SK-N-SH (cell line): ENCODE data around the gene FBLN7. TPM values are rescaled to one million over a fixed set of nuclear protein-coding genes. Genes with fewer than 3 reads are reported as not detected.

ENCODE experiments used
- CTCF ChIA-PET: fragments of 300-600, 350-600 bp; formaldehyde crosslinking; extraction: SDS; loops from one replicate; lab custom pipeline; 2021; lab: Yijun Ruan, JAX
- POLR2A ChIA-PET: fragments of 350-600 bp; sonication (Branson Sonifier 250); formaldehyde crosslinking; extraction: SDS; loops from one replicate; lab custom pipeline; 2020; ENCODE audit warnings: antibody characterized with exemption, inconsistent platforms; lab: Yijun Ruan, JAX
- DNase-seq: peaks from one replicate; pipeline ENCODE4 v3.0.0; 2012
- H2AFZ ChIP-seq: fragments of 200-600 bp; sonication (generic); 2 replicates; pipeline ENCODE4 v1.8.1; 2016; ENCODE audit warnings: antibody characterized with exemption, mild to moderate bottlenecking, low read depth
- H3F3A ChIP-seq: fragments of 200-600 bp; sonication (generic); replicated peaks from 2 replicates; pipeline ENCODE3; 2016; ENCODE audit warnings: antibody characterized with exemption, mild to moderate bottlenecking; ENCODE audit not compliant: insufficient read depth
- H3K27ac ChIP-seq, 2 experiments: fragments of 200-500 bp in 1 of 2; fragments of 200-600 bp in 1 of 2; sonication (Bioruptor generic) in 1 of 2; sonication (generic), shearing (Covaris generic) in 1 of 2; 2 replicates each; pipeline versions ENCODE4 v1.5.1 to v1.6.1; 2014 to 2016; ENCODE audit warnings: low read depth in 2 of 2, inconsistent platforms in 1 of 2, low read length in 1 of 2, mild to moderate bottlenecking in 1 of 2, mixed read lengths in 1 of 2
- H3K27me3 ChIP-seq: fragments of 200-600 bp; sonication (generic), shearing (Covaris generic); 2 replicates; pipeline ENCODE4 v1.6.1; 2016; ENCODE audit warnings: mixed run types; ENCODE audit not compliant: insufficient read depth
- H3K36me3 ChIP-seq, 2 experiments: fragments of 200-500 bp in 1 of 2; fragments of 200-600 bp in 1 of 2; sonication (Bioruptor generic) in 1 of 2; sonication (generic) in 1 of 2; replicated peaks in 1 of 2; 2 replicates each; pipeline versions ENCODE3 to v1.5.1; 2014 to 2016; ENCODE audit warnings: low read length in 1 of 2, mild to moderate bottlenecking in 1 of 2; ENCODE audit not compliant: insufficient read depth in 2 of 2, control insufficient read depth in 1 of 2
- H3K4me1 ChIP-seq, 2 experiments: fragments of 200-500 bp in 1 of 2; fragments of 200-600 bp in 1 of 2; sonication (Bioruptor generic) in 1 of 2; sonication (generic), shearing (Covaris generic) in 1 of 2; 2 replicates each; pipeline versions ENCODE4 v1.5.1 to v1.6.1; 2014 to 2016; ENCODE audit warnings: low read depth in 1 of 2, low read length in 1 of 2, mixed run types in 1 of 2; ENCODE audit not compliant: insufficient read depth in 2 of 2, control insufficient read depth in 1 of 2
- H3K4me2 ChIP-seq: fragments of 200-600 bp; sonication (generic), shearing (Covaris generic); 2 replicates; pipeline ENCODE4 v1.6.1; 2017; ENCODE audit warnings: mixed run types
- H3K4me3 ChIP-seq, 2 experiments: fragments of 200-500 bp in 1 of 2; fragments of 200-600 bp in 1 of 2; sonication (Bioruptor generic) in 1 of 2; sonication (generic), shearing (Covaris generic) in 1 of 2; 2 replicates each; pipeline versions ENCODE4 v1.5.1 to v1.8.1; 2014 to 2016; ENCODE audit warnings: low read depth in 2 of 2, inconsistent platforms in 1 of 2, low read length in 1 of 2, mild to moderate bottlenecking in 1 of 2, mixed read lengths in 1 of 2, moderate library complexity in 1 of 2
- H3K79me2 ChIP-seq: fragments of 200-600 bp; sonication (generic); 2 replicates; pipeline ENCODE4 v1.8.1; 2017; ENCODE audit warnings: mild to moderate bottlenecking; ENCODE audit not compliant: insufficient read depth
- H3K9ac ChIP-seq: fragments of 200-600 bp; sonication (generic); 2 replicates; pipeline ENCODE4 v1.6.1; 2017; ENCODE audit warnings: mixed run types
- H3K9me2 ChIP-seq: fragments of 200-600 bp; sonication (generic); 2 replicates; pipeline ENCODE4 v1.6.1; 2017; ENCODE audit warnings: mixed run types
- H3K9me3 ChIP-seq: fragments of 200-600 bp; sonication (generic); 2 replicates; pipeline ENCODE4 v1.6.1; 2017; ENCODE audit warnings: mixed run types, mild to moderate bottlenecking, moderate library complexity
- H4K20me1 ChIP-seq: fragments of 200-600 bp; sonication (generic); 2 replicates; pipeline ENCODE4 v1.6.1; 2017; ENCODE audit warnings: mild to moderate bottlenecking, mixed run types; ENCODE audit not compliant: insufficient read depth
- ELF1 ChIP-seq: IDR thresholded peaks from 2 replicates; pipeline ENCODE4 v1.4.0; 2012
- JUND ChIP-seq: IDR thresholded peaks from 2 replicates; pipeline ENCODE4 v1.4.0; 2012
- MXI1 ChIP-seq: IDR thresholded peaks from 2 replicates; pipeline ENCODE4 v1.6.1; 2012; ENCODE audit warnings: mild to moderate bottlenecking, low read depth, low read length, improper control_type of control experiment
- YY1 ChIP-seq: IDR thresholded peaks from 2 replicates; pipeline ENCODE4 v1.4.0; 2012; ENCODE audit warnings: low read depth, mild to moderate bottlenecking
- WGBS: methylation state at CpG from one replicate; pipeline ENCODE4 v1.1.6; 2017; ENCODE audit warnings: low lambda C conversion rate; 5-methylcytosine and 5-hydroxymethylcytosine counted together
- polyA plus RNA-seq, 3 experiments: library from polyadenylated mRNA; depleted of rRNA; stranded (reverse); fragments of >200 nt; gene quantifications; 2 replicates each; pipeline ENCODE4 v1.2.3, GENCODE V29; 2012
- TF ChIP-seq, protein P1 (sequence below): IDR thresholded peaks from 2 replicates; pipeline ENCODE4 v1.4.0; 2012; ENCODE audit warnings: low read depth, borderline replicate concordance
- TF ChIP-seq, protein P2 (sequence below): IDR thresholded peaks from 2 replicates; pipeline ENCODE4 v1.4.0; 2012; ENCODE audit warnings: low read depth
- TF ChIP-seq, protein P3 (sequence below): IDR thresholded peaks from 2 replicates; pipeline ENCODE4; 2012
- TF ChIP-seq, protein P4 (sequence below): IDR thresholded peaks from 2 replicates; pipeline ENCODE4 v1.4.0; 2012; ENCODE audit warnings: low read depth, borderline replicate concordance

Gene FBLN7
- polyA plus RNA-seq, 1 of the 3 experiments (the other 2 are of a cell fraction), result 4.4 TPM

DNA sequence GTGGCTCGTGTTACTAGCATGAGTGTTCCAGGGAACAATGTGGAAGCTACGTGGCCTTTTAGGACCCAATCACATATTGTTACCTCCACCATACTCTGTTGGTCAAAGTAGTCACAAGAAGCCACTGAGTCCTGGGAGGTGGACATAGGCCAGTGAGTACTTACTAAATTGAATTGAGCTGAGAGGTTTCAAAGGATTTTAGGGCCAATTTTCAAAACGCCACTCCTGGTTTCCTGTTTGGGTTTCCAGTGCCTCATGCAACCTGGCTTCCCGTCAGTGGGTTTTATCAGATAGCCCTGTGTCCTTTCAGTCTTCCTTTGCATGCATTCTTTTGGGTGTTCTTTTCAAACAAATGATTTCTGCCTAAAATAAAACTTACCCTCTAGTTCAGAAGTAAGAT, 56.3 kb downstream of the FBLN7 start:
- Histone ChIP-seq H3K9me2 (no peaks in the 10 kb centered on the region), H3K79me2 (no peaks in the 10 kb centered on the region), H3F3A (no peaks in the 10 kb centered on the region), H3K9ac (no peak overlapping the region), H3K9me3 (no peaks in the 10 kb centered on the region), H3K27ac (no peak overlapping the region), H3K4me1 (peaks cover 0 to 2% of the 10 kb centered on the region in 2 experiments; a peak in 1 of 4 replicates), H3K27me3 (no peaks in the 10 kb centered on the region), H3K36me3 (no peaks in the 10 kb centered on the region), H3K4me2 (no peak overlapping the region), H2AFZ (no peak overlapping the region), H3K4me3 (no peak overlapping the region), H4K20me1 (no peaks in the 10 kb centered on the region)
- DNase-seq, result no peak
- ChIA-PET POLR2A (no interaction called here), CTCF (no interaction called here)
- TF ChIP-seq, protein P1, sequence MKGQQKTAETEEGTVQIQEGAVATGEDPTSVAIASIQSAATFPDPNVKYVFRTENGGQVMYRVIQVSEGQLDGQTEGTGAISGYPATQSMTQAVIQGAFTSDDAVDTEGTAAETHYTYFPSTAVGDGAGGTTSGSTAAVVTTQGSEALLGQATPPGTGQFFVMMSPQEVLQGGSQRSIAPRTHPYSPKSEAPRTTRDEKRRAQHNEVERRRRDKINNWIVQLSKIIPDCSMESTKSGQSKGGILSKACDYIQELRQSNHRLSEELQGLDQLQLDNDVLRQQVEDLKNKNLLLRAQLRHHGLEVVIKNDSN, result no peak
- TF ChIP-seq, protein P2, sequence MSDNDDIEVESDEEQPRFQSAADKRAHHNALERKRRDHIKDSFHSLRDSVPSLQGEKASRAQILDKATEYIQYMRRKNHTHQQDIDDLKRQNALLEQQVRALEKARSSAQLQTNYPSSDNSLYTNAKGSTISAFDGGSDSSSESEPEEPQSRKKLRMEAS, result no peak
- TF ChIP-seq YY1 (no peak), JUND (no peak)
- TF ChIP-seq, protein P3, sequence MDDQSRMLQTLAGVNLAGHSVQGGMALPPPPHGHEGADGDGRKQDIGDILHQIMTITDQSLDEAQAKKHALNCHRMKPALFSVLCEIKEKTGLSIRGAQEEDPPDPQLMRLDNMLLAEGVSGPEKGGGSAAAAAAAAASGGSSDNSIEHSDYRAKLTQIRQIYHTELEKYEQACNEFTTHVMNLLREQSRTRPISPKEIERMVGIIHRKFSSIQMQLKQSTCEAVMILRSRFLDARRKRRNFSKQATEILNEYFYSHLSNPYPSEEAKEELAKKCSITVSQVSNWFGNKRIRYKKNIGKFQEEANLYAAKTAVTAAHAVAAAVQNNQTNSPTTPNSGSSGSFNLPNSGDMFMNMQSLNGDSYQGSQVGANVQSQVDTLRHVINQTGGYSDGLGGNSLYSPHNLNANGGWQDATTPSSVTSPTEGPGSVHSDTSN, result no peak
- TF ChIP-seq, protein P4, sequence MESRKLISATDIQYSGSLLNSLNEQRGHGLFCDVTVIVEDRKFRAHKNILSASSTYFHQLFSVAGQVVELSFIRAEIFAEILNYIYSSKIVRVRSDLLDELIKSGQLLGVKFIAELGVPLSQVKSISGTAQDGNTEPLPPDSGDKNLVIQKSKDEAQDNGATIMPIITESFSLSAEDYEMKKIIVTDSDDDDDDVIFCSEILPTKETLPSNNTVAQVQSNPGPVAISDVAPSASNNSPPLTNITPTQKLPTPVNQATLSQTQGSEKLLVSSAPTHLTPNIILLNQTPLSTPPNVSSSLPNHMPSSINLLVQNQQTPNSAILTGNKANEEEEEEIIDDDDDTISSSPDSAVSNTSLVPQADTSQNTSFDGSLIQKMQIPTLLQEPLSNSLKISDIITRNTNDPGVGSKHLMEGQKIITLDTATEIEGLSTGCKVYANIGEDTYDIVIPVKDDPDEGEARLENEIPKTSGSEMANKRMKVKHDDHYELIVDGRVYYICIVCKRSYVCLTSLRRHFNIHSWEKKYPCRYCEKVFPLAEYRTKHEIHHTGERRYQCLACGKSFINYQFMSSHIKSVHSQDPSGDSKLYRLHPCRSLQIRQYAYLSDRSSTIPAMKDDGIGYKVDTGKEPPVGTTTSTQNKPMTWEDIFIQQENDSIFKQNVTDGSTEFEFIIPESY, result no peak
- WGBS, result 57% methylated on average over 4 of the region's 4 CpGs

DNA sequence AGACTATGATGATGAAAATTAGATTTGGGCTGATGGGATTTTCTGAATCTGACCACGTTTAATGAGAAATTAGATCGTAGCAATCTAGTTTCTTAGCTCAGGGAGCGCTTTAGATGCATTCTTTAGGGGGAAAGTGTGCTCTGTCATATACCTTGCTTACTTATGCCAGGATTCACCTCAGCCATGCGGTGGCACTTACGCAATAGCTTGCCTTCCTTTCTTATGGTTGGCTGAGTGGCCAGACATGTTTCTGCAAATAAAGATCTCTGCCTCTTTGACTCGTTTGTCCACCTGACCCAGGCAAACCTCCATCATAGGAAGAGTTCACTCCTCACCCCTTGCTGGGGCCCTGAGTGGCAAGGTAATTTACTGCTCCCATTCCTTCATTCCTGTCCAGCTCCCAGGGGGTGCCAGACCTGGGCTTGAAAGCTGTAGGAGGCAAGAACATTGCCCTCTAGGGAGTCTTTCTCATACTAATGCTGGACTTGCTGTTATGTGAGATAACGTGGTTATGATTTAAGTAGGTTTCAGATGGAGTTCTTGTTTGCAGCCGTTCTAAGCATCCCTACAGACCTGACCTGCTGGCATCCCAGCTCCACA, 57.1 kb downstream of the FBLN7 start:
- ChIA-PET CTCF (interaction anchor here (0.5 kb wide), 1 partner anchor 709 kb away, joined by 3 read pairs; no protein-coding TSS in a partner anchor), POLR2A (no interaction called here)
- TF ChIP-seq ELF1 (no peak), MXI1 (no peak)
- Histone ChIP-seq H3K4me1 (peaks cover 0 to 2% of the 10 kb centered on the region in 2 experiments; a peak in 1 of 4 replicates), H2AFZ (no peak overlapping the region), H3K27ac (no peak overlapping the region), H3K27me3 (no peaks in the 10 kb centered on the region), H3K9ac (no peak overlapping the region), H3K36me3 (no peaks in the 10 kb centered on the region), H3K4me2 (no peak overlapping the region), H3K79me2 (no peaks in the 10 kb centered on the region), H3K4me3 (no peak overlapping the region), H3K9me3 (no peaks in the 10 kb centered on the region), H3K9me2 (no peaks in the 10 kb centered on the region), H4K20me1 (no peaks in the 10 kb centered on the region), H3F3A (no peaks in the 10 kb centered on the region)
- no peak for DNase-seq
- WGBS, result 63% methylated on average over 8 of the region's 8 CpGs
